ENCODE results near the gene AAK1. TPM values are rescaled to one million over a fixed set of nuclear protein-coding genes. Genes with fewer than 3 reads are reported as not detected.

AAK1 gene
- total and polyA plus RNA-seq, 4 donors, result 6.9 to 95.6 (median 51.0) TPM

DNA sequence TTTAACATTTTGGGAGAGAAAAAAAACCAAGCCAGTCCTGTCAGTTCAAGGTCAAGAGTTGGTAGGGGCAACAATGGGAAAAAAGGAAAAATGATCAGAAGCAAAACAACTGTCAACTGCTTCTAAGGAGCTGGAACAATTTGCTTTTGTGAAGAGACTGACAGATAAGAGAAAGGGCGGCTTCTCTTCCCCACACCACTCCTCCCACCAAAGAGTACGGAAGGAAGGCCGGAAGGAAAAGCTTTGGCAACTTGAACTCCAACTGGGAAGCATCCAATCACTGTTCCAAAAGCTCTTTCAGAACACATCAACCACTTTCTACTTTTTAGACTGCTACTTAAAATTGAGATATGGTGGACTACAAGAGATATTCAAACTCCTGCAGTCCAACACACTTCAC, 148.5 kb downstream of the AAK1 start:
- no peak for ATAC-seq (ENCODE audit: low FRiP score)
- 71 to 75% methylated on average over 3 of the region's 3 CpGs for WGBS, 2 donors
- Histone ChIP-seq H3K9me3 (ENCODE audit: control insufficient read depth, low read length) (no peaks in the 10 kb centered on the region), H3K27me3 (ENCODE audit: control insufficient read depth in 1 of 2, insufficient read depth in 2 of 2, low read length in 1 of 2) (no peaks in the 10 kb centered on the region), H3K27ac (ENCODE audit: low read depth in 1 of 2, low read length in 2 of 2) (no peak overlapping the region), H3K36me3 (ENCODE audit: control insufficient read depth in 1 of 2, insufficient read depth in 2 of 2, low read length in 1 of 2) (peaks cover 0 to 2% of the 10 kb centered on the region in 2 donors), H3K4me1 (ENCODE audit: control insufficient read depth in 1 of 2, insufficient read depth in 2 of 2, low read length in 2 of 2) (no peaks in the 10 kb centered on the region), H3K4me3 (ENCODE audit: low read length in 2 of 2) (no peak overlapping the region)
- intact Hi-C loops (cut with DNase I), result no loop called here
- no peak for DNase-seq

DNA sequence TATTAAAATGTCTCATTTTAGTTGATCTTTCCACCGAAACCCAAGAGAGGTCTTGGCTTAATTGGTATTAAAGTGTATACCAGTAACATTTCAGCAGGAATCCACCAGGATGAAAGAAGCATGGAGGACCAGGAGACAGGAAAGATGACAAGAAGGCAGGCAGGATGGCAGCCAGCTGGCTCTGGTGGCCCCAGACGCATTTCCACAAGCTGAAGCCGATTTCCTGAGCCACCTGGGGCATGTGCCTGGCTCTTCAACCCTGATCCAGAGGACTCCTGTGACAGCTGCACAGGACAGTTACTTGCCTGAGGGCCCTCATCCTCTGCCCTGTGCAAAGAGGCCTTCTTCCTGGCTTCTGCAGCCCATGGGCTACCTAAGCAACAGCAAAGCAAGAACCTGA, 149.4 kb downstream of the AAK1 start:
- H3K36me3 ChIP-seq (ENCODE audit: control insufficient read depth in 1 of 2, insufficient read depth in 2 of 2, low read length in 1 of 2), result peaks cover 0 to 2% of the 10 kb centered on the region in 2 donors

DNA sequence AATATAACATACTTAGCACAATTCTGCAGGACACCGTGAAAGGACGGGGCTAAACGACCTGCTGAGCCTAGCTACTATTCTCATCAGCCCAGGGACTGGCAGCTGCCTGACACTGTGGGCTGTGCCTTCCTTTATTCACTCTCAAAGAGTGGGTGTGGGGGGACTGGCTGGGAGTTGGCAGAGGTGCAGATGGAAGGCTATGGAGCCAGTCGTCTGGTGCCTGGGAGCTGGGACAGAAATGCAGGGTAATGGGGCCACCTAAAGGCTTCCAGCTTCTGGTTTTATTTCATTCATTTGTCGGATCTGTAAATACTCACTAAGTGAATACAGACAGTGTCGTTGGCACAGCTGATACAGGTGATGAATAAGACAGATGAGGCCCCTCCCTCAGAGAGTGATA, 150.3 kb downstream of the AAK1 start:
- Histone ChIP-seq H3K9me3 (ENCODE audit: control insufficient read depth, low read length) (no peaks in the 10 kb centered on the region), H3K27ac (ENCODE audit: low read depth in 1 of 2, low read length in 2 of 2) (no peak overlapping the region), H3K4me1 (ENCODE audit: control insufficient read depth in 1 of 2, insufficient read depth in 2 of 2, low read length in 2 of 2) (no peaks in the 10 kb centered on the region), H3K36me3 (ENCODE audit: control insufficient read depth in 1 of 2, insufficient read depth in 2 of 2, low read length in 1 of 2) (peaks cover 0 to 2% of the 10 kb centered on the region in 2 donors), H3K27me3 (ENCODE audit: control insufficient read depth in 1 of 2, insufficient read depth in 2 of 2, low read length in 1 of 2) (no peaks in the 10 kb centered on the region), H3K4me3 (ENCODE audit: low read length in 2 of 2) (no peak overlapping the region)
- WGBS, 2 donors, result 19 to 29% methylated on average over 6 of the region's 6 CpGs
- DNase-seq, result no peak
- ATAC-seq (ENCODE audit: low FRiP score), result peak; percentile 53
- intact Hi-C loops (cut with DNase I), result no loop called here

More for the DNA sequence above, 149.4 kb downstream of the AAK1 start:
- Histone ChIP-seq H3K27ac (ENCODE audit: low read depth in 1 of 2, low read length in 2 of 2) (no peak overlapping the region), H3K9me3 (ENCODE audit: control insufficient read depth, low read length) (no peaks in the 10 kb centered on the region), H3K4me3 (ENCODE audit: low read length in 2 of 2) (no peak overlapping the region), H3K27me3 (ENCODE audit: control insufficient read depth in 1 of 2, insufficient read depth in 2 of 2, low read length in 1 of 2) (no peaks in the 10 kb centered on the region), H3K4me1 (ENCODE audit: control insufficient read depth in 1 of 2, insufficient read depth in 2 of 2, low read length in 2 of 2) (no peaks in the 10 kb centered on the region)
- DNase-seq (no peak), ATAC-seq (ENCODE audit: low FRiP score) (no peak)
- WGBS, 2 donors, result 36 to 72% methylated on average over 3 of the region's 3 CpGs
- intact Hi-C loops (cut with DNase I), result no loop called here

GRCh38 chr2:69491864-69492263, 151.7 kb downstream of the AAK1 start:
- intact Hi-C loops (cut with DNase I), result no loop called here
- H3K4me1 ChIP-seq (ENCODE audit: control insufficient read depth in 1 of 2, insufficient read depth in 2 of 2, low read length in 2 of 2), result no peaks in the 10 kb centered on the region
- no peaks in the 10 kb centered on the region for H3K9me3 ChIP-seq (ENCODE audit: control insufficient read depth, low read length)
- no peaks in the 10 kb centered on the region for H3K27me3 ChIP-seq (ENCODE audit: control insufficient read depth in 1 of 2, insufficient read depth in 2 of 2, low read length in 1 of 2)
- H3K4me3 ChIP-seq (ENCODE audit: low read length in 2 of 2), result no peak overlapping the region
- H3K36me3 ChIP-seq (ENCODE audit: control insufficient read depth in 1 of 2, insufficient read depth in 2 of 2, low read length in 1 of 2), result peaks cover 2% of the 10 kb centered on the region in 2 donors
- 90 to 92% methylated on average over 4 of the region's 4 CpGs for WGBS, 2 donors
- H3K27ac ChIP-seq (ENCODE audit: low read depth in 1 of 2, low read length in 2 of 2), result no peak overlapping the region
- no peak for ATAC-seq (ENCODE audit: low FRiP score)
- DNase-seq, result no peak

GRCh38 chr2:69490486-69490885, 153.1 kb downstream of the AAK1 start:
- Histone ChIP-seq H3K27ac (ENCODE audit: low read depth in 1 of 2, low read length in 2 of 2) (no peak overlapping the region), H3K36me3 (ENCODE audit: control insufficient read depth in 1 of 2, insufficient read depth in 2 of 2, low read length in 1 of 2) (peaks cover 4 to 7% of the 10 kb centered on the region in 2 donors), H3K27me3 (ENCODE audit: control insufficient read depth in 1 of 2, insufficient read depth in 2 of 2, low read length in 1 of 2) (no peaks in the 10 kb centered on the region), H3K4me1 (ENCODE audit: control insufficient read depth in 1 of 2, insufficient read depth in 2 of 2, low read length in 2 of 2) (no peaks in the 10 kb centered on the region), H3K4me3 (ENCODE audit: low read length in 2 of 2) (no peak overlapping the region), H3K9me3 (ENCODE audit: control insufficient read depth, low read length) (no peaks in the 10 kb centered on the region)
- no peak for DNase-seq
- intact Hi-C loops (cut with DNase I), result no loop called here
- 92 to 97% methylated on average over 1 of the region's 1 CpG for WGBS, 2 donors
- ATAC-seq (ENCODE audit: low FRiP score), result no peak

DNA sequence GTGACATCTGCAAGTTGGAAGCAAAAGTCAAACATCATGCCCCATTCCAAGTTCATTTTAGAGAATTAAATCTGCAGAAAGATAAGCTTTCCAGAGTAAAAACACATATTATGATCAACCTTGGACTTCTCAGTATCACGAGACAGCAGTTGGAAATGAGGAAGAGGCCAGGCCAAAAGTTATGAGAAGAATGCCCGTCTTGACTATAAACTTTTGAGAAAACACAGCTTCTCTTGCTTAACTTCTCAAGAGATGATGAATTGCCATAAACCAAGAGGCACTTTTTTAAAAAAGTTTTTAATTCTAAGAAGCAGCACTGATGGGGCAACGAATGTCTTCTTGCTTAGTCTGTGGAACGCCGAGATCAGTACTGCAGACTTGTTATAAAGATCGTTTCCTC, 153.7 kb downstream of the AAK1 start:
- intact Hi-C loops (cut with DNase I), result no loop called here
- DNase-seq, result no peak
- Histone ChIP-seq H3K4me1 (ENCODE audit: control insufficient read depth in 1 of 2, insufficient read depth in 2 of 2, low read length in 2 of 2) (no peaks in the 10 kb centered on the region), H3K36me3 (ENCODE audit: control insufficient read depth in 1 of 2, insufficient read depth in 2 of 2, low read length in 1 of 2) (peaks cover 4 to 7% of the 10 kb centered on the region in 2 donors), H3K27me3 (ENCODE audit: control insufficient read depth in 1 of 2, insufficient read depth in 2 of 2, low read length in 1 of 2) (no peaks in the 10 kb centered on the region), H3K4me3 (ENCODE audit: low read length in 2 of 2) (no peak overlapping the region), H3K27ac (ENCODE audit: low read depth in 1 of 2, low read length in 2 of 2) (no peak overlapping the region), H3K9me3 (ENCODE audit: control insufficient read depth, low read length) (no peaks in the 10 kb centered on the region)
- peak; percentile 9 for ATAC-seq (ENCODE audit: low FRiP score)
- WGBS, 2 donors, result 63 to 69% methylated on average over 6 of the region's 6 CpGs

- H3K4me3 ChIP-seq (ENCODE audit: low read length in 2 of 2), result no peak overlapping the region
- no peak for DNase-seq
- 70 to 79% methylated on average over 3 of the region's 3 CpGs for WGBS, 2 donors
- no peak for ATAC-seq (ENCODE audit: low FRiP score)
- no peaks in the 10 kb centered on the region for H3K9me3 ChIP-seq (ENCODE audit: control insufficient read depth, low read length)
- H3K27ac ChIP-seq (ENCODE audit: low read depth in 1 of 2, low read length in 2 of 2), result no peak overlapping the region
- H3K4me1 ChIP-seq (ENCODE audit: control insufficient read depth in 1 of 2, insufficient read depth in 2 of 2, low read length in 2 of 2), result no peaks in the 10 kb centered on the region
- H3K27me3 ChIP-seq (ENCODE audit: control insufficient read depth in 1 of 2, insufficient read depth in 2 of 2, low read length in 1 of 2), result no peaks in the 10 kb centered on the region
- intact Hi-C loops (cut with DNase I), result no loop called here
- H3K36me3 ChIP-seq (ENCODE audit: control insufficient read depth in 1 of 2, insufficient read depth in 2 of 2, low read length in 1 of 2), result peaks cover 4 to 7% of the 10 kb centered on the region in 2 donors
Measured at GRCh38 chr2:69483696-69484095, 159.8 kb downstream of the AAK1 start.

DNA sequence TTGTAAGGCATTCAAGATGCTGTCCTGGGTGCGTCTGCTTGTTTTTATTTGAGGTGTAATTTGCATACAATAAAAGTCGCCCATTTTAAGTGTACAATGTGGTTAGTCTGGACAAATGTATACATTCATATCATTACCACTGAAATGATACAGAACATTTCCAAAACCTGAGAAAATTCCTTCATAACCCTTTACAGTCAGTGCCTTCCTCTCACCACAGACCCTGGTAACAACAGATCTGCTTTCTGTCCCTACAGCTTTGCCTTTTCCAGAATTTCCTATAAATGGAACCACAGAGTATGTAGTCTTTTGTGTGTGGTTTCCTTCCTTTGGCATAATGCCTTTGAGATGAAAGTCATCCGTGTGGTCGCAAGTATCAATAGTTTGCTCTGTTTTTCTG, 160.5 kb downstream of the AAK1 start:
- no peak overlapping the region for H3K27ac ChIP-seq (ENCODE audit: low read depth in 1 of 2, low read length in 2 of 2)
- 80 to 87% methylated on average over 4 of the region's 4 CpGs for whole genome bisulfite sequencing, 2 donors
- peaks cover 4 to 7% of the 10 kb centered on the region in 2 donors for H3K36me3 ChIP-seq (ENCODE audit: control insufficient read depth in 1 of 2, insufficient read depth in 2 of 2, low read length in 1 of 2)
- no peaks in the 10 kb centered on the region for H3K9me3 ChIP-seq (ENCODE audit: control insufficient read depth, low read length)
- no peak overlapping the region for H3K4me3 ChIP-seq (ENCODE audit: low read length in 2 of 2)
- no peaks in the 10 kb centered on the region for H3K27me3 ChIP-seq (ENCODE audit: control insufficient read depth in 1 of 2, insufficient read depth in 2 of 2, low read length in 1 of 2)
- no peak for ATAC-seq (ENCODE audit: low FRiP score)
- no peaks in the 10 kb centered on the region for H3K4me1 ChIP-seq (ENCODE audit: control insufficient read depth in 1 of 2, insufficient read depth in 2 of 2, low read length in 2 of 2)
- intact Hi-C loops (cut with DNase I), result no loop called here
- no peak for DNase-seq

DNA sequence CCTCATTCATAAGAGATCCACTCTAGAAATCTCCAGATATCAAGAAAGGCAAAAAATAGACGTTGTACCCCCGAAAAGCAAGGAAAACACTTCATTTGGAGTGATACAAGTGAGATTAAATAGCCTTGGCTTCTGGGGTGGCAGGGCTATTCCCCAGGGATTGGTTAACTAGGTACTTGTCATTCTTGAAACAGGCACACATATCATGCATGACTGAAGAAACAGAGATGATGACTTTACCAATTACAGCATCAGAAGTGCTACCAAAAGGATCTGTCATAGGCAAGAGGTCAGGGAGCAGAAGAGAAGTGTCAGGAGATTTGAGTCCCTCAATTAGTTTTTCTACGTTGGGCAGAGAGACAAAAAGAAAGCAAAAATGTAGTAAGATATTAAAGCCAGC, 161.1 kb downstream of the AAK1 start:
- Histone ChIP-seq H3K27ac (ENCODE audit: low read depth in 1 of 2, low read length in 2 of 2) (no peak overlapping the region), H3K4me1 (ENCODE audit: control insufficient read depth in 1 of 2, insufficient read depth in 2 of 2, low read length in 2 of 2) (no peaks in the 10 kb centered on the region), H3K9me3 (ENCODE audit: control insufficient read depth, low read length) (no peaks in the 10 kb centered on the region), H3K27me3 (ENCODE audit: control insufficient read depth in 1 of 2, insufficient read depth in 2 of 2, low read length in 1 of 2) (no peaks in the 10 kb centered on the region), H3K4me3 (ENCODE audit: low read length in 2 of 2) (no peak overlapping the region), H3K36me3 (ENCODE audit: control insufficient read depth in 1 of 2, insufficient read depth in 2 of 2, low read length in 1 of 2) (peaks cover 4 to 7% of the 10 kb centered on the region in 2 donors)
- intact Hi-C loops (cut with DNase I), result no loop called here
- ATAC-seq (ENCODE audit: low FRiP score) (no peak), DNase-seq (no peak)
- 77 to 78% methylated on average over 3 of the region's 3 CpGs for WGBS, 2 donors
